ENCODE measurements around the gene KIAA0753. TPM values are rescaled to one million over a fixed set of nuclear protein-coding genes. Genes with fewer than 3 reads are reported as not detected.

The KIAA0753 gene
- total RNA-seq, 2 donors from 2014 or later = 15.7 to 18.5 TPM

DNA sequence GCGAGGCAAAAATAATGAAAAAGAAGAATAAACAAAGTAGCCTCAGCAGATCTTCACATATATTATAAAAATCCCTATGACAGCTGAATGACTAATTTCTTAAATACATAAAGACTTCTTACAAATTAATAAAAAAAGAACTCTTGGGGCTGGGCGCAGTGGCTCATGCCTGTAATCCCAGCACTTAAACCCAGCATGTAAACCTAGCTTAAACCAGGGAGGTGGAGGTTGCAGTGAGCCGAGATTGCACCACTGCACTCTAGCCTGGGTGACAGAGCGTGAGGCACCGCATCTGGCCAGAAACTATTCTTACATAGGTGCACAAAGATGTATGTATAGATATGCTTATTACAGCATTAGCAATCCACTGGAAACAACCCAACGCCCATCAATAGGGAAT is 38.7 kb upstream of the KIAA0753 start:
- H3K9me3 ChIP-seq = no peaks in the 10 kb centered on the region
- no peak overlapping the region for H3K27ac ChIP-seq
- no peaks in the 10 kb centered on the region for H3K36me3 ChIP-seq
- no peaks in the 10 kb centered on the region for H3K27me3 ChIP-seq
- no peaks in the 10 kb centered on the region for H3K4me1 ChIP-seq
- TF ChIP-seq, protein P1, sequence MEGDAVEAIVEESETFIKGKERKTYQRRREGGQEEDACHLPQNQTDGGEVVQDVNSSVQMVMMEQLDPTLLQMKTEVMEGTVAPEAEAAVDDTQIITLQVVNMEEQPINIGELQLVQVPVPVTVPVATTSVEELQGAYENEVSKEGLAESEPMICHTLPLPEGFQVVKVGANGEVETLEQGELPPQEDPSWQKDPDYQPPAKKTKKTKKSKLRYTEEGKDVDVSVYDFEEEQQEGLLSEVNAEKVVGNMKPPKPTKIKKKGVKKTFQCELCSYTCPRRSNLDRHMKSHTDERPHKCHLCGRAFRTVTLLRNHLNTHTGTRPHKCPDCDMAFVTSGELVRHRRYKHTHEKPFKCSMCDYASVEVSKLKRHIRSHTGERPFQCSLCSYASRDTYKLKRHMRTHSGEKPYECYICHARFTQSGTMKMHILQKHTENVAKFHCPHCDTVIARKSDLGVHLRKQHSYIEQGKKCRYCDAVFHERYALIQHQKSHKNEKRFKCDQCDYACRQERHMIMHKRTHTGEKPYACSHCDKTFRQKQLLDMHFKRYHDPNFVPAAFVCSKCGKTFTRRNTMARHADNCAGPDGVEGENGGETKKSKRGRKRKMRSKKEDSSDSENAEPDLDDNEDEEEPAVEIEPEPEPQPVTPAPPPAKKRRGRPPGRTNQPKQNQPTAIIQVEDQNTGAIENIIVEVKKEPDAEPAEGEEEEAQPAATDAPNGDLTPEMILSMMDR (IDR thresholded peaks at IDR 0.05) = no peak
- H3K9ac ChIP-seq (ENCODE audit: low read depth in 2 of 2, low read length in 2 of 2) = no peak overlapping the region
- no peak for DNase-seq
- H3K4me3 ChIP-seq = no peak overlapping the region
- intact Hi-C loops (cut with DNase I) = no loop called here

DNA sequence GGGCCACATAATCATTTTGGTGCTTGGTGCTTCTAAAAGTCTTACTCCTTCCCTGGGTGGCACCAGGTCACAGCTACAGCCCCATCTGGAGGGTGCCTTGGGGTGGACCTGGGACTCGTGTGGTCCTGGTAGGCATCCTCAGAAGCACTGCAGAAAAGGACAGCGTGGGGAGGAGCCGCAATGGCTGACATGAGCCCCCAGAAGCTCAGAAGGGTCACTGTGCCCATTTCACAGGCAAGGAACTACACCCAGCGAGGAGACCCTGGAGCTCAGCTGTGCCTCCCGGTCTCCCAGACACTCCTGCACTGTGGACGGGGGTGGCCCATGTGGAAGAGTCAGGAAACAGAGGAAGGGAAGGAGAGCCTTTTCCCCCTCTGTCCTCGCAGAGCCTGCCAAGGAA is 37.4 kb upstream of the KIAA0753 start:
- no peak overlapping the region for H3K9ac ChIP-seq (ENCODE audit: low read depth in 2 of 2, low read length in 2 of 2)
- no peaks in the 10 kb centered on the region for H3K9me3 ChIP-seq
- H3K27ac ChIP-seq = no peak overlapping the region
- H3K27me3 ChIP-seq = no peaks in the 10 kb centered on the region
- intact Hi-C loops (cut with DNase I) = no loop called here
- H3K4me1 ChIP-seq = no peaks in the 10 kb centered on the region
- no peak overlapping the region for H3K4me3 ChIP-seq
- TF ChIP-seq, protein P1 (IDR thresholded peaks at IDR 0.05) = no peak
- H3K36me3 ChIP-seq = no peaks in the 10 kb centered on the region
- no peak for DNase-seq

DNA sequence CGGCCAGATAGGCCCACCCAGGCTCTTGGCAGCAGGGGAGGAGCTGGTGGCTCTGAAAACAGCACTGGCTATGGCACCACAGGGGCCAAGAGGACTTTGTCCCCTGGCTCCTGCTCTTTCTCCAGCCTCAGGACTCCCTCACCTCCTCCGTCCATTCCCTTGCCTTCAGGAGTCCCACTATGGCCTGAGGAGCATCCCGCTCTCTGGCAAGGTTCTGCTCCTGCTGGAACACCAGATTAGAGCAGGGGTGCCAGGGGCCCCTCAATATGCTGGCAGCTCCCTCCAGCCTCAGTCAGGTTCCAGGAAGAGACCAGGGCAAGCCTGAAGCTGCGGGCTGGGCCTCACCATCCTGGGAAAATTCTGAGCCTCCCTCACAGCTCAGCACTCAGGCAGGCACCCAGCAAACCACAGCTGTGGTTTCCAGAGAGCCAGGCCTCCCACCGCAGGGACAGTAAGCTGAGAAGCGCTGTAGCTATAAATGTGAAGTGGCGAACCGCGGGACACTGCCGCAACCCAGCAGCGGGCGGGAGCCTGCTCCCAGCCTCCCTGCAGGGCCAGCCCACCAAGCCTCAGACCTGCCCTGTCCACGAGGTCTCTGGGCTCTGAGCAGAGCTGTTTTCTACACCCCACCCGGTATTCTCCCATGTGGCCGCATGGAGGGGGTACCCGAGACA is 36.8 kb upstream of the KIAA0753 start:
- intact Hi-C loops (cut with DNase I) = no loop called here
- Histone ChIP-seq H3K27ac (no peak overlapping the region), H3K4me3 (no peak overlapping the region), H3K9me3 (no peaks in the 10 kb centered on the region), H3K9ac (ENCODE audit: low read depth in 2 of 2, low read length in 2 of 2) (no peak overlapping the region), H3K27me3 (no peaks in the 10 kb centered on the region), H3K4me1 (no peaks in the 10 kb centered on the region), H3K36me3 (no peaks in the 10 kb centered on the region)
- no peak for DNase-seq
- TF ChIP-seq, protein P1 (IDR thresholded peaks at IDR 0.05) = no peak

DNA sequence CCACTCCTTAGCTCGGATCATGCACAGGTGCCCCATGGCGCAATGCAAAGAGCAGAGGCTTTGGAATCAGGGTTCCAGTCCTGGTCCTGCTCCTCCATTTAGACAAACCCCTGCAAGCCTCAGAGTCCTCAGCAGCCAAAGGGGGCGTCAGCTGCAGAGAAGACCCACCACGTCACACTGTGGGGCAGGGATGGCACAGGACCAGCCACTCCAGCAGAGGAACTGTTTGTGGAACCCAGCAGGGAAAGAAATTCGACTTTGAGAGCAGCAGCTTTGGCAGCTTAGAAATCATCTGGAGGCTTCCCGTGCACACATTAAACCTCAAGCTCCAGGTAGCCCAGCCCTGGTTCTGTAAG is 36.3 kb upstream of the KIAA0753 start:
- Histone ChIP-seq H3K9me3 (no peaks in the 10 kb centered on the region), H3K4me1 (no peaks in the 10 kb centered on the region), H3K27ac (no peak overlapping the region), H3K4me3 (no peak overlapping the region), H3K9ac (ENCODE audit: low read depth in 2 of 2, low read length in 2 of 2) (no peak overlapping the region), H3K36me3 (no peaks in the 10 kb centered on the region), H3K27me3 (no peaks in the 10 kb centered on the region)
- DNase-seq = no peak
- TF ChIP-seq, protein P1 (IDR thresholded peaks at IDR 0.05) = no peak
- intact Hi-C loops (cut with DNase I) = no loop called here

DNA sequence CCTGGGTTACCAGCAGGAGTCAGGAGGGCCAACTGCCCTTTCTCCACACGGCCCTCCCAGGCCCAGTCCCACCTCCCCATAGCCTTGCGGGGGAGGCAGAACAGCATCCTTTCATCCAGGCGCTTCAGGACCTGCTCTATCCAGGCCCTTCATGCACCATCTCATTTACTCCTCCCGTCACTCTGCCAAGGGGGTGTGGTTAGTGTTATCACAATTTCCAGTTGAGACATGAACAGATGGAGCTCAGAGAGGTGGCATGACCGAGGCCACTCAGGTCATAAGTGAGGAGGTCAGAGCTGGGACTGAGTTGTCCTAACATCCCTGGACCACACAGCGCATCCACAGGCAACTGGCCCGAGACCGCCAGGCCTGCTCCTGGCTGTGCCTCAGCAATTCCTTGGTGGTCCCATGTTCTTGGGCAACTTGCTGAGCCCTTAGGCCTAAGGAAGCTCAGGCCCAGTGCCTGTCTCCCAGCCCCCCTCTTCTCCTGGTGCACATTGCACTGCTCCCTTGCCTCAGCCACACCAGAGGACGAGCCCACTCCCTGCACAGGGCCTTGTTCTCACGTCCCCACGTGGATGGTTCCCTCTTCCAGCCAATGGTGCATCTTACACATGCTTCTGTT is 34.8 kb upstream of the KIAA0753 start:
- H3K9me3 ChIP-seq = no peaks in the 10 kb centered on the region
- no peak overlapping the region for H3K27ac ChIP-seq
- H3K4me1 ChIP-seq = no peaks in the 10 kb centered on the region
- no peak overlapping the region for H3K4me3 ChIP-seq
- H3K36me3 ChIP-seq = no peaks in the 10 kb centered on the region
- intact Hi-C loops (cut with DNase I) = no loop called here
- no peaks in the 10 kb centered on the region for H3K27me3 ChIP-seq
- no peak overlapping the region for H3K9ac ChIP-seq (ENCODE audit: low read depth in 2 of 2, low read length in 2 of 2)
- TF ChIP-seq, protein P1 (IDR thresholded peaks at IDR 0.05) = no peak
- DNase-seq = no peak
